Measurements from ENCODE around the gene YPEL3.

The YPEL3 gene

GRCh38 chr16:30121741-30122571 lies 25.9 kb upstream of the YPEL3 start:
- no peaks in the 10 kb centered on the region for H3K27me3 ChIP-seq (ENCODE audit: insufficient read depth, low read depth, severe bottlenecking)
- no peak for TF ChIP-seq CTCF (IDR thresholded peaks at IDR 0.05; ENCODE audit: low read depth, low read length)
- peaks cover 31% of the 10 kb centered on the region for H3K36me3 ChIP-seq
- DNase-seq = no peak
- H3K9me3 ChIP-seq (ENCODE audit: severe bottlenecking) = no peaks in the 10 kb centered on the region
- peak overlapping the region; percentile 70 for H3K4me3 ChIP-seq (ENCODE audit: low read depth, low read length)
- H3K27ac ChIP-seq = peak overlapping the region; percentile 64

- Histone ChIP-seq H3K36me3 (peaks cover 38% of the 10 kb centered on the region), H3K9me3 (ENCODE audit: severe bottlenecking) (no peaks in the 10 kb centered on the region), H3K27me3 (ENCODE audit: insufficient read depth, low read depth, severe bottlenecking) (no peaks in the 10 kb centered on the region), H3K27ac (no peak overlapping the region), H3K4me3 (ENCODE audit: low read depth, low read length) (no peak overlapping the region)
- TF ChIP-seq CTCF (IDR thresholded peaks at IDR 0.05; ENCODE audit: low read depth, low read length) = no peak
- DNase-seq = no peak
These were observed 24.5 kb upstream of the YPEL3 start for GRCh38 chr16:30120340-30121105.

- no peak for DNase-seq
- Histone ChIP-seq H3K36me3 (peaks cover 42% of the 10 kb centered on the region), H3K9me3 (ENCODE audit: severe bottlenecking) (no peaks in the 10 kb centered on the region), H3K27me3 (ENCODE audit: insufficient read depth, low read depth, severe bottlenecking) (no peaks in the 10 kb centered on the region), H3K4me3 (ENCODE audit: low read depth, low read length) (no peak overlapping the region), H3K27ac (no peak overlapping the region)
- no peak for TF ChIP-seq CTCF (IDR thresholded peaks at IDR 0.05; ENCODE audit: low read depth, low read length)
These were observed 23.4 kb upstream of the YPEL3 start for GRCh38 chr16:30119428-30119827.

GRCh38 chr16:30117768-30118167 lies 21.8 kb upstream of the YPEL3 start:
- peaks cover 42% of the 10 kb centered on the region for H3K36me3 ChIP-seq
- DNase-seq = no peak
- no peaks in the 10 kb centered on the region for H3K27me3 ChIP-seq (ENCODE audit: insufficient read depth, low read depth, severe bottlenecking)
- no peak for TF ChIP-seq CTCF (IDR thresholded peaks at IDR 0.05; ENCODE audit: low read depth, low read length)
- no peak overlapping the region for H3K4me3 ChIP-seq (ENCODE audit: low read depth, low read length)
- H3K27ac ChIP-seq = no peak overlapping the region
- no peaks in the 10 kb centered on the region for H3K9me3 ChIP-seq (ENCODE audit: severe bottlenecking)

- no peak for TF ChIP-seq CTCF (IDR thresholded peaks at IDR 0.05; ENCODE audit: low read depth, low read length)
- no peak overlapping the region for H3K4me3 ChIP-seq (ENCODE audit: low read depth, low read length)
- H3K27ac ChIP-seq = no peak overlapping the region
- H3K27me3 ChIP-seq (ENCODE audit: insufficient read depth, low read depth, severe bottlenecking) = no peaks in the 10 kb centered on the region
- no peak for DNase-seq
- no peaks in the 10 kb centered on the region for H3K9me3 ChIP-seq (ENCODE audit: severe bottlenecking)
- peaks cover 43% of the 10 kb centered on the region for H3K36me3 ChIP-seq
These were observed 20.5 kb upstream of the YPEL3 start for GRCh38 chr16:30116291-30117207.

Measured in WERI-Rb-1 (cell line).